ENCODE data around the gene SIX4.
A peak's percentile ranks its signal among the peaks of the same experiment; 100 is the strongest.
"Not testable (repeated sequence)": the region's sequence is repeated elsewhere in the genome, so short reads cannot be mapped to it uniquely, and the experiment has no call there.

SIX4 gene

DNA sequence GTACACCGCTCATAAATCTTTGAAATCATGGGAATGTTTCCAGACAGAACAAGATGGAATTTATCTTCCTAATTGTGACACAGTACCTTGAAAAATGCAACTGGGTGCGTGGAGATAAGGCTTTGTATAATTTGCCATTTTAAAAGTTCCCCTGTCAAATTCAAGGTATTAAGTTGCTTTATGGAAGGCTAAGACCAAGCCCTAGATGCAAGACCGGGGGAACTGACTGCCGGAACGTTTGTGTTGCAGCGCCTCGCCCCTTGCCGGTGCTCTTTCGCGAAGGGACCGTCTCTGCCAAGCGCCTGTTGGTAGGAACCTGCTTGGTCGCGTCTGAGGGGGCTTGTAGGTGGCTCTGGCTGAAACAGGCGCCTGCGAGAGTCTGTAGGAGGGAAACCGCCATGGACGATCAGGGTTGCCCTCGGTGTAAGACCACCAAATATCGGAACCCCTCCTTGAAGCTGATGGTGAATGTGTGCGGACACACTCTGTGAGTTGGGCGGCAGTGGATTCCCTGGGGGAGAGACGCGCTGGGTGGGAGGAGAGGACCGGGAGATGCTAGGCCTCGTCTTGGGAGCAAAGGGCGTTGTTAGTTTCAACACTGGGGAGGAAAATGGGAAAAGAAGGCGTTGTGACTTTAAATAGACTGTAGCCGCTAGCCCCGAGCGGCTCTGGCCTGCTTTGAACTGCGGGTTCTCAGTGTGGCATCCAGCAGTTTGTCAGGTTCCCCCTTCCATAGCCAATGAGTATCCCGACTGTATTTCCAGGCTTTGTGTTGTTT lies 10.5 kb upstream of the SIX4 start, which contains the start of gene MNAT1:
TSS of gene MNAT1 (plus strand) at position 297 of the 778 bp plus-strand sequence. CDS start at position 399, 102 bp downstream.
- TF ChIP-seq POLR2A (IDR thresholded peaks at IDR 0.05; ENCODE audit: low read depth, low read length) = peak; percentile 56; the same call in 1 of the 2 replicates
- DNase-seq (ENCODE audit: insufficient read length, low spot score) = peak; percentile 13
- no peak for FAIRE-seq

DNA sequence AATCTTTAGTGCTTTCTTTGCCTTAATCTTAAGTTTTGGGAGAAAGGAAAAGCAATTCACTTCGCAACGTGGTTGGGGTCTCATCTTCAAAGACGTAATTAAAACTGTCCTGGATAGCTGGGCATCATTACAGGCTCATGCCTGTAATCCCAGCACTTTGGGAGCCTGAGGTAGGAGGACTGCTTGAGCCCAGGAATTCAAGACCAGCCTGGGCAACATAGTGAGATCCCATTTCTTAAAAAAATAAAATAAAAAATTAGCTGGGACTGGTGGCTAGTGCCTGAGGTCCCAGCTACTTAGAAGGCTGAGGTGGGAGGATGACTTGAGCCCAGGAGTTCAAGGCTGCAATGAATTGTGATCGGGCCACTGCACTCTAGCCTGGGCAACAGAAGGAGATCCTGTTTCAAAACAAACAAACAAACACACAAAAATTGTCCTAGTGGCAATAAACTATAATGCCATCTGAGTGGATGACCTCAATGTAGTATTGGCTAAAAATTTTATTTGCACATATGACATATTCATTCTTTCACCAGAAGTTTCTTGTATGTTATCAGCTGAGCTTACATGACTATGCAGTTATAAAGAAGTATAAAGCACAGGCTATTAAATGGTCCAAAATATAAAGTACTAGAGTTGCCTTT lies 8.8 kb upstream of the SIX4 start:
- no peak for FAIRE-seq
- no peak for TF ChIP-seq POLR2A (IDR thresholded peaks at IDR 0.05; ENCODE audit: low read depth, low read length)
- no peak for DNase-seq (ENCODE audit: insufficient read length, low spot score)

DNA sequence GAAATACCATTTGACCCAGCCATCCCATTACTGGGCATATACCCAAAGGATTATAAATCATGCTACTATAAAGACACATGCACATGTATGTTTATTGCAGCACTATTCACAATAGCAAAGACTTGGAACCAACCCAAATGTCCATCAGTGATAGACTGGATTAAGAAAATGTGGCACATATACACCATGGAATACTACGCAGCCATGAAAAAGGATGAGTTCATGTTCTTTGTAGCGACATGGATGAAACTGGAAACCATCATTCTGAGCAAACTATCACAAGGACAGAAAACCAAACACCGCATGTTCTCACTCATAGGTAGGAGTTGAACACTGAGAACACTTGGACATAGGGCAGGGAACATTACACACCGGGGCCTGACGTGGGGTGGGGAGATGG lies 7.1 kb upstream of the SIX4 start:
- not testable (repeated sequence) for FAIRE-seq; DNase-seq (ENCODE audit: insufficient read length, low spot score)

DNA sequence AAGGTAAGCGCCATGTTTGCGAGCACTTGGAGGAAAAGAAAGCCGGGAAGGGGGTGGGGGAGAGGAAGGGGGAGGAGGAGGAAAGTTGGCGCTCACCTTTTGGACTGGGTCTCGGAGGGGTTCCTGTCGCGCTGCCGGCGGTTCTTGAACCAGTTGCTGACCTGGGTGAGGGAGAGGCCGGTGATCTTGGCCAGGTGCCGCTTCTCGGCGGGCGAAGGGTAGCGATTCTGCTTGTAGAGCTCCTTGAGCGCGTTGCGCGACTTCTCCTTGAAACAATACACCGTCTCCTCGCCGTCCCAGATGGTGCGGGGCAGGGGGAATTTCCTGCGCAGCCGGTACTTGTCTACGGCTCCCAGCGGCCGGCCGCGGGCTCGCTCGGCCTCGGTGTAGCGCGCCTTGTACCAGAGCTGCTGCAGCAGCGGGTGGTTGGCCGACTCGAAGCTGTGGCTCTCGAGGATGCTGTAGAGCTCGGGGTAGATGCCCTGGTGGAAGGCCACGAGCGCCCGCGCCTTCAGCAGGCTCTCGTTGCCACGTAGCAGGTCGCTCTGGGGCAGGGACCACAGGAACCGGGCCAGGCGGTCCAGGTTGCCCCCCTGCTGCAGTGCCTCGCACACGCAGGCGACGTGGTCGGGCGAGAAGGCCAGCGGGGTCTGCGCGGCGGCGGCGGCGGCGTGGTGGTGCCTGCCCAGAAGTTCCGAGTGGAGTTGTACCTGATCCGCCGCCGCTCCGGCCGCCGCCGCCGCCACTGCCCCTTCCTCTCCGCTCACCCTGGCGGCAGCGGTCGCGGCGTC lies 840 bp downstream of the SIX4 start:
- no peak for FAIRE-seq
- peak; percentile 11 for DNase-seq (ENCODE audit: insufficient read length, low spot score)
- TF ChIP-seq POLR2A (IDR thresholded peaks at IDR 0.05; ENCODE audit: low read depth, low read length) = no peak

DNA sequence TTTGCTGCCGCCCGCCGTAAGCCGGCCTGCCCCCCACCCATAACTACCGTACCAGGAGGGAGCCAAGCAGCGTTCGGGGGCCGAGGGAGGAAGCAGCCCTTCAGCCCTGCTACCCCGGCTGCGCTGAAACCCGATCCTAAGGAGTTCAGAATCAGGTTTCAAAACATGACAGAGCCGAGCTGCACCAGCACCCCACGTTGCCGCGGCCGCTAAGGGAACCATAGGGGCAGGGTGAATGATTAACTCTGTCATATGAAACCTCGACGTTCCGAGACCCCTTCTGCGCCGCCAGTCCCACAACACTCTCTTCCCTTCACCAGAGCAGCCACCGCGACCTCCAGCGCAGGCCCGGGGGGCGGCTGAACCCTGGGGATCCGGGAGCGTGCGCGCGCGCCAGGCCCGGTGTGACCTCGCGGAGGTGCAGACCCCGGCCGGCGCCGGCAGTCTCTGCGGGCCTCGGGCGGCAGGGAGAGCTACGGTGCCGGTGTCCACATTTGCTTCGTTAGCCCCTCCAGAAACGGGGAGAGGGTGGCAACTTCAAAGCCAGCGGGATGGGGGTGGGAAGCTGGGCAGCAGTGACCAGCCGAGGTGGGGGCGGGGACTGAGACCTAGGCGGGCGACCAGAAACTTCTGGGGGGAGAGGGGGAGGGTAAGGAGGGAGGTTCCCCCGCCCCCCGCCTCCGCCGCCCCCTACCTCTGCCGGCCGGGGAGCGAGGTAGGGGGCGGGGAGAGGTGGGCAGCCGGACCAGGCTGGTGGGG lies 1.6 kb downstream of the SIX4 start:
- peak; percentile 17 for DNase-seq (ENCODE audit: insufficient read length, low spot score)
- no peak for FAIRE-seq

DNA sequence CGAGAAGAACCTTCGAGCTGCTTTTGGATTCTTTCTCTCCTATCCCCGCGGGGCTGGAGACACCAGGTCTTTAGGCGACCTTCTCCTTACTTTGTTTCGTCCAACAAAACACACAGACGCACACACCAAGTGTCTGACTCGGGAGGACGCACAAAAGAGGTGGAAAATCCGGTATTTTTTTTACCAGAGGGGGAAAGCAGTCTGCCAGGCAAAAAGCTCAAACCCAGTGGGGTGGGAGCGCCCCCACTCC lies 2.1 kb downstream of the SIX4 start:
- no peak for DNase-seq (ENCODE audit: insufficient read length, low spot score)
- FAIRE-seq = no peak
- no peak for TF ChIP-seq POLR2A (IDR thresholded peaks at IDR 0.05; ENCODE audit: low read depth, low read length)

More for the DNA sequence above, 1.6 kb downstream of the SIX4 start:
- TF ChIP-seq POLR2A (IDR thresholded peaks at IDR 0.05; ENCODE audit: low read depth, low read length) = no peak

DNA sequence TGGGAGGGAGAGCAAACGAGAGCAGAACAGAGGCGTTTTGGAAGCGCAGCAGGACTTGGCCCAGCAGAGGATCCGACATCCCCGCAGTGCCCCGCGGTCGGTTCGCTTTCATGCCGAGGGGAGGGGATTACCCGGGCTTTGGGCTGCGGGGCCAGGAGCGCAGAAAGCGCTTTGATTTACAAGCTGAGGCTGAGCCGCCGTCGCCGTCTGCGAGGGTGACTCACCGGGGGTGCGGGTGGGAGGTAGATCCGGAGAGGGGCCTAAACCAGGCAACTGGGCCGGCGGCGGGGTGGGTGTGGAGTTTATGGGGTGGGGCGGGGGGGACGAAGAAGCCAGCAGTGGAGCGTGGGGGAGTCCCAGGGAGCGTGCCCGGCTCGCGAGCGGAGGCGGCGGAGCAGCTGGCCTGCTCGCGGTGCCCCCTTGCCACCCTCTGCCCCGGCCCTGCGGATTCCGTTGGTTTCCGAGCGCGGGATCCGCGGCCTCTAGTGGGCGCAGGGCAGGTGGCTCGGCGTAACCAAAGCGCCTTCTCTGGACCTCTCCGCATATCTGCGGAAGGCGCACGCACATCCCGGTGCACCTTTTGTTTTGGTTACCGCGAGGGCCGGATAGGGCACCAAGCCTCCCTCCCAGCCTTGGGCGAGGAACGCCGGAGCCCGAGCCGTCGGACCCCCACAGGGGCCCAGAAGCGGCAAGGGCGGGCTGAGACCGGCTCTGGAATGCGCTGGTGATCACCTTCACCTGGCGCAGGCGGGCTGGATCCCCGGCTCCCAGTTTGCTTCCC lies 2.6 kb downstream of the SIX4 start:
- DNase-seq (ENCODE audit: insufficient read length, low spot score) = peak; percentile 45
- no peak for FAIRE-seq

DNA sequence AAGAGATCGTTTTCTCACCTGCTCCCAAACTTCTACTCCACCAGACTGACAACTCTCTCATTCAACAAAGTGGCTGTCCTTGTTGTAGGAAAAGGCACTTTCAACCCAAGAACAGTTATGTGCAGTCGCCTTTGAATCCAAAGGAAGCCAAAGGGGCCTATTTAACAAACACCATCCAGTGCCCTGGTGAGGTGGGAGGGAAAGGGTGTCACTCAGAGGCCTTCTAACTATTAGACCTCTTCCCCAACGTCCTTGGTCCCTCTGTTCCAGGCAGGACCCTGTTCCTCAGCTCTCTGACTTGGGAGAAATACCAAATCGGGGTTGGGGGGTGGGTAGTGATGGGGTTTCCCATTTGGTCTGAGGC lies 3.2 kb downstream of the SIX4 start:
- no peak for DNase-seq (ENCODE audit: insufficient read length, low spot score)
- no peak for TF ChIP-seq POLR2A (IDR thresholded peaks at IDR 0.05; ENCODE audit: low read depth, low read length)
- FAIRE-seq = no peak

More for the DNA sequence above, 2.6 kb downstream of the SIX4 start:
- TF ChIP-seq POLR2A (IDR thresholded peaks at IDR 0.05; ENCODE audit: low read depth, low read length) = no peak

DNA sequence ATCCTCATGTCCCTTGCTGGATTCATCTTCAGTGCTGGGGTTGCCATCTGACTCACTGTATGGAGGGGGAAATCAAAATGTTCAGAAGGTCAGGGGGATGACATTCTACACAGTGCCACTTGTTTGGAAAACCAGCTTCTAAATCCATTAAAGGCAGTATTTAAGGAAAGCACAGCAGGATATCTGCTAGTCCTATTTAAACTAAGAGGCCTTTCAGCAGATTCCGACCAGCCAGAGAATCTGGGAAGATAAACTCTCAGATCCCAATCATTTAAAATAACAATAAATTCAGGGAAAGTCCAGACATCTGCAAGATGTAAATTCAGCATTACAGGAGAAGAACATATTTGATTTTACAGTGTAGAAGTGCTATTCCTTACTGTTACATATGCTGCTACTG lies 3.8 kb downstream of the SIX4 start:
- no peak for DNase-seq (ENCODE audit: insufficient read length, low spot score)
- no peak for FAIRE-seq
- no peak for TF ChIP-seq POLR2A (IDR thresholded peaks at IDR 0.05; ENCODE audit: low read depth, low read length)

DNA sequence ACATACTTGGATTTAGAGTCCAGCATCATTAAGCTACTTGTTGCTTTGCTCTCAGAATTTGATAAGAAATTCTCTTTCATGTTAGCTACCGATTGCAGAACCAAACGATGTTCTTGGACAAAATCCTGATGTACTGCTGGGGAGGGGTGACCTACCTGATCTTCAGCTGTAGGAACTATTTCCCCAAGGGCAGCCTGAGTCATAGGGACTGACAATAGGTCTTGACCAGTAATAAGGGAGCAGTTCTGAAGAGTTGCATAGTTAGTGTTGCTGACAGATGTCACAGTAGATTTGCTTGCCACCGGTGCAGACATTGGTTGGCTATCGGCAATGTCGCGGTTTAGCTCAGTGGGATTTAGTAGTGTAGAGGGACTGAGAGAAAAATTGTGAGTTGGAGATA lies 10.6 kb downstream of the SIX4 start:
- no peak for DNase-seq (ENCODE audit: insufficient read length, low spot score)
- no peak for TF ChIP-seq POLR2A (IDR thresholded peaks at IDR 0.05; ENCODE audit: low read depth, low read length)
- FAIRE-seq = no peak

DNA sequence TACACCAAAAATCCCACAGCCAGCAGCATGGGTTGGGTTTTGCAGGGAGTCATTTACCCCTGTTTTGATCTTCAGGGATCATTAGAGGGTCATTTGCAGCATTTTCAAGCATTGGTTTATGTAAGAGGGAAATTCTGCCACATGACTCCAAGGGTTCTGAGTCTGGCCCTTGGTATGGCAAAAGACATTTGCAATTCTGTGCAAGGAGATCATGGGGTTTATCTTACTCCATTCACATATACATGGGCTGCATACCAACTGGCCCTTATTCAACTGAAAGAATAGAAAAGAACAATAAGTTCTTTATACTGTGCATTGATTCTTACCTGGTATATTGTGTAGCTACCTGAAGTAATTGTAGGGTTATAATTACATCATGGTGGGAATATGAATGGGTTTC lies 13.7 kb downstream of the SIX4 start:
- no peak for FAIRE-seq
- no peak for TF ChIP-seq POLR2A (IDR thresholded peaks at IDR 0.05; ENCODE audit: low read depth, low read length)
- no peak for DNase-seq (ENCODE audit: insufficient read length, low spot score)

DNA sequence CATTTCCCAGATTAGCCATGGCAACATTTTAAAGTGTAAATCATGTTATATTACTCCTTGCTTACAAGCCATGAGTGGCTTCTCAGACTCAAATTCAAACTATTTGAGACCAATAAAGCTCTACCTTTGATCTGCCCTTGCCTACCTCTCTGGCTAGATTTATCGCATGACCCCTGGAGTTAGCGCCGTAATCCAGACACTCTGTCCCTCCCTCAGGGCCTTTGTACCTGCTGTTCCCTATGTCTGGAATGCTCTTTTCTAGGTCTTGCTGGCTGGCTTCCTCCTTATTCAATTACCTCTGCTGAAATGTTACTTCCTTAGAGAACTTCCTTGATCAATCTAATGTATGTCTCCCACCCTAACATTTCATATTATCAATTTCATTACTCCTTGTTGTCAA lies 16.3 kb downstream of the SIX4 start:
- no peak for DNase-seq (ENCODE audit: insufficient read length, low spot score)
- TF ChIP-seq POLR2A (IDR thresholded peaks at IDR 0.05; ENCODE audit: low read depth, low read length) = no peak
- FAIRE-seq = no peak

DNA sequence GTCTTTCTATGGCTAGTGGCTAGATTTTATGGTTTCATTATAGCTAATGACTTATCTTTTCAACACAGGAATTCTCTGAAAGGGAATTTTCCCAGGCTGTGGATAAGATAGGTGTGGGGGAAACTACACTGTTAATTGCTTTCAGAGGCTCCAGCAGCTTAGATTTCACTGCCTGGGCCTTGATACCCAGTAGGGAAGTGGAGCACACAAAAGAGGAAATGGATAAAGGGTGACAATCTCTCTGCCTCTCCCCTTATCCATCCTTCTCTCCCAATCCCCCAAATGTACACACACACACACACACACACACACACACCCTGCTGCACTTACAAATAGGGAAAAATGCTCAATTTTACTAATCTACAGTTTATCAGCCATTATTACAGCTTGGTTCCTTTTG lies 19.1 kb downstream of the SIX4 start:
- TF ChIP-seq POLR2A (IDR thresholded peaks at IDR 0.05; ENCODE audit: low read depth, low read length) = no peak
- DNase-seq (ENCODE audit: insufficient read length, low spot score) (no peak), FAIRE-seq (no peak)
